ENCODE data around the gene SMARCA4.

The SMARCA4 gene

GRCh38 chr19:11010041-11010440 lies 49.2 kb downstream of the SMARCA4 start:
- DNase-seq (ENCODE audit: low read depth in 2 of 2) = no peak

- no peak for DNase-seq (ENCODE audit: low read depth in 2 of 2)
These were observed 51.7 kb downstream of the SMARCA4 start for GRCh38 chr19:11012507-11012906.

- DNase-seq (ENCODE audit: low read depth in 2 of 2) = no peak
These were observed 52.9 kb downstream of the SMARCA4 start for GRCh38 chr19:11013771-11014170.

GRCh38 chr19:11014403-11014911 lies 53.6 kb downstream of the SMARCA4 start:
- DNase-seq (ENCODE audit: low read depth in 2 of 2) = no peak

- no peak for DNase-seq (ENCODE audit: low read depth in 2 of 2)
These were observed 55.8 kb downstream of the SMARCA4 start for GRCh38 chr19:11016631-11017030.

GRCh38 chr19:11017275-11018035 lies 56.6 kb downstream of the SMARCA4 start:
- no peak for DNase-seq (ENCODE audit: low read depth in 2 of 2)

GRCh38 chr19:11018179-11018578 lies 57.3 kb downstream of the SMARCA4 start:
- DNase-seq (ENCODE audit: low read depth in 2 of 2) = no peak

- no peak for DNase-seq (ENCODE audit: low read depth in 2 of 2)
These were observed 57.9 kb downstream of the SMARCA4 start for GRCh38 chr19:11018763-11019162.

- DNase-seq (ENCODE audit: low read depth in 2 of 2) = no peak
These were observed 58.4 kb downstream of the SMARCA4 start for GRCh38 chr19:11019262-11019661.

- no peak for DNase-seq (ENCODE audit: low read depth in 2 of 2)
These were observed 59.0 kb downstream of the SMARCA4 start for GRCh38 chr19:11019824-11020223.

GRCh38 chr19:11020423-11020822 lies 59.6 kb downstream of the SMARCA4 start:
- DNase-seq (ENCODE audit: low read depth in 2 of 2) = no peak

- DNase-seq (ENCODE audit: low read depth in 2 of 2) = no peak
These were observed 60.3 kb downstream of the SMARCA4 start for GRCh38 chr19:11020982-11021759.

- DNase-seq (ENCODE audit: low read depth in 2 of 2) = no peak
These were observed 60.9 kb downstream of the SMARCA4 start for GRCh38 chr19:11021760-11022144.

GRCh38 chr19:11023016-11023415 lies 62.2 kb downstream of the SMARCA4 start:
- DNase-seq (ENCODE audit: low read depth in 2 of 2) = no peak

- DNase-seq (ENCODE audit: low read depth in 2 of 2) = no peak
These were observed 62.9 kb downstream of the SMARCA4 start for GRCh38 chr19:11023710-11024109.

- DNase-seq (ENCODE audit: low read depth in 2 of 2) = no peak
These were observed 63.4 kb downstream of the SMARCA4 start for GRCh38 chr19:11024259-11024658.

- no peak for DNase-seq (ENCODE audit: low read depth in 2 of 2)
These were observed 64.2 kb downstream of the SMARCA4 start for GRCh38 chr19:11025006-11025405.

- no peak for DNase-seq (ENCODE audit: low read depth in 2 of 2)
These were observed 64.6 kb downstream of the SMARCA4 start for GRCh38 chr19:11025445-11025844.

- no peak for DNase-seq (ENCODE audit: low read depth in 2 of 2)
These were observed 65.2 kb downstream of the SMARCA4 start for GRCh38 chr19:11025997-11026396.

- no peak for DNase-seq (ENCODE audit: low read depth in 2 of 2)
These were observed 66.6 kb downstream of the SMARCA4 start for GRCh38 chr19:11027381-11027780.

- no peak for DNase-seq (ENCODE audit: low read depth in 2 of 2)
These were observed 67.3 kb downstream of the SMARCA4 start for GRCh38 chr19:11028146-11028545.

- no peak for DNase-seq (ENCODE audit: low read depth in 2 of 2)
These were observed 70.7 kb downstream of the SMARCA4 start for GRCh38 chr19:11031421-11032070.

All from stimulated activated CD8-positive, alpha-beta memory T cell treated with anti-CD3 and anti-CD28 coated beads, Interleukin-2, amount 100 ng/mL, for 1 hour (primary cell).